Stimulated activated naive CD8-positive, alpha-beta T cell treated with anti-CD3 and anti-CD28 coated beads, Interleukin-15, Interleukin-2, amounts not matched to agents 100 ng/mL and 50 ng/mL, for 24 hours (primary cell): ENCODE results near the gene CCR9.
"Not testable (repeated sequence)": the region's sequence is repeated elsewhere in the genome, so short reads cannot be mapped to it uniquely, and the experiment has no call there.

Experiments used
- H3K27ac Mint-ChIP-seq: one replicate; pipeline ENCODE4 v1.8.0; 2021; ENCODE audit warnings: mild to moderate bottlenecking, mixed read lengths
- H3K27me3 Mint-ChIP-seq: one replicate; pipeline ENCODE4 v1.8.0; 2021; ENCODE audit warnings: mixed read lengths
- H3K36me3 Mint-ChIP-seq: one replicate; pipeline ENCODE4 v1.8.0; 2021; ENCODE audit warnings: low read depth, mixed read lengths
- H3K4me1 Mint-ChIP-seq: one replicate; pipeline ENCODE4 v1.8.0; 2021; ENCODE audit warnings: low read depth, mixed read lengths
- H3K4me3 Mint-ChIP-seq: one replicate; pipeline ENCODE4 v1.8.0; 2021; ENCODE audit warnings: mild to moderate bottlenecking, mixed read lengths
- H3K9me3 Mint-ChIP-seq: one replicate; pipeline ENCODE4 v1.8.0; 2021; ENCODE audit warnings: mixed read lengths

The CCR9 gene, protein sequence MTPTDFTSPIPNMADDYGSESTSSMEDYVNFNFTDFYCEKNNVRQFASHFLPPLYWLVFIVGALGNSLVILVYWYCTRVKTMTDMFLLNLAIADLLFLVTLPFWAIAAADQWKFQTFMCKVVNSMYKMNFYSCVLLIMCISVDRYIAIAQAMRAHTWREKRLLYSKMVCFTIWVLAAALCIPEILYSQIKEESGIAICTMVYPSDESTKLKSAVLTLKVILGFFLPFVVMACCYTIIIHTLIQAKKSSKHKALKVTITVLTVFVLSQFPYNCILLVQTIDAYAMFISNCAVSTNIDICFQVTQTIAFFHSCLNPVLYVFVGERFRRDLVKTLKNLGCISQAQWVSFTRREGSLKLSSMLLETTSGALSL

DNA sequence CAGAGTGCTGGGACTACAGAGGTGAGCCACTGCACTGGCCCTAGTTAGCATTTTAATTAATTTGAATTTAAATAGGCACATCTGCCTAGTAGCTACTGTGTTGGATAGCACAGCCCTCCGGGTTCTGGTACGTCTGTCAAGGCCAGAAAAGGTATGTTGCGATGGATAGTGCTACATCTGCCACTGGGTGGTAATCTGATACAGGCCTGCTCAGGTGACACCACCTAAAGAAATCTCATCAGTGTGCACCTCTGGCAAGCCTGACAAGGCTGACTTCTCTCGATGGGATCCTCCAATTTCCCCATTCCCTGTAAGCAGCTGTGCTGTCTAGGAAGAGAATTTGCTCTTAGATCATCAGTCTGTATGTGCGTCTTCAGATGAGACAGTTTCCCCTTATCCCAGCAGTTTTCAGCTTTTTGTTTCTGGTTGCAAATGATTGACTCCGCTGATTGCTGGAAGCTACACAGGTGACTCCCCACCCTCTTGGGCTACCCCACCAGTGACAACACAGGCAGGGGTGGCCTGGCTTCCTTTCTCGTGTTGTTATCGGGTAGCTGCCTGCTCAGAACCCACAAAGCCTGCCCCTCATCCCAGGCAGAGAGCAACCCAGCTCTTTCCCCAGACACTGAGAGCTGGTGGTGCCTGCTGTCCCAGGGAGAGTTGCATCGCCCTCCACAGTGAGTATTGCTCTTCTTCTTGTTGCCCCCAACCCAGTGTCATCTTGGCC lies at the start of gene CCR9:
TSS of gene CCR9 (plus strand) at position 565 of the 727 bp plus-strand sequence. CDS start 8,391 bp downstream, outside the sequence.
- Mint-ChIP-seq H3K27me3 (peaks cover 47% of the 10 kb centered on the region), H3K4me3 (no peak within 1 kb of the TSS), H3K9me3 (no peaks in the 10 kb centered on the region), H3K36me3 (no peaks in the 10 kb centered on the region), H3K27ac (no peak within 1 kb of the TSS), H3K4me1 (peaks cover 44% of the 10 kb centered on the region)

DNA sequence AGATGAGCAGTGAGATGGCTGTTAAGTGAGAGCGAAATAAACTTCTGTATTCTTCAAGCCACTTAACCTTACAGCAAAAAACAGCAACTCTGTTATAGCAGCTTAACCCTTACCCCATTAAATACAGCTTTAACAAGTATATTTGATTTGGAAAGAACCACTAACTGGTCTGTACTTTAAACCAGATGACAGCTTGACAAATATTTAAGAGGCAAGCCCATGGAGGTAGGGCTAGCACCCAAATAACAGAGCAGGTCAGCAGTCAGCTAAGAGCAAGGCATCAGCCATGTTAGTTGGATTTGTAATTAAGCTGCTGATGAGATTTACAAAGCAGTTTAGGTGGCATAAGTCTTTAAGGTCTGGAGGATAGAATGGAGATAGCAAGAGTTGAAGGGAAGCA lies 47.9 kb upstream of the CCR9 start:
- Mint-ChIP-seq H3K9me3 (no peaks in the 10 kb centered on the region), H3K36me3 (peaks cover 12% of the 10 kb centered on the region), H3K4me1 (peaks cover 14% of the 10 kb centered on the region), H3K4me3 (no peak overlapping the region), H3K27me3 (no peaks in the 10 kb centered on the region), H3K27ac (no peak overlapping the region)

DNA sequence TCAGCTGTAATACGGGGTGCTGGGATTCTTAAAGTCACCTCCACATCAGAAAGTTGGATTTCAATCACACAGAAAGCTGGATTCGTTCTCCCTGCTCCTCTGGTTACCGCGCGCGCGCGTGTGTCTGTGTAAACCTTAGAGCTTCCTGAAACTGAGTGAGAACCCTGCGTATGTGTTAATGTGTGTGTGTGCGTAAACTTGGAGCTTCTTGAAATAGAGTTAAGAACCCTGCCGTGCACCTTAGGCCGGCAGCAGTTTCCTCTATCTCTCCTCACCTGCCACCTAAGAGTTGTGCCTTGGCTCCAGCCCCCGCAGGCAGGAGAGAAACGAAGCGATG lies 45.0 kb upstream of the CCR9 start:
- peak overlapping the region; percentile 88 for H3K4me3 Mint-ChIP-seq
- H3K36me3 Mint-ChIP-seq = peaks cover 4% of the 10 kb centered on the region
- H3K27me3 Mint-ChIP-seq = peaks cover 4% of the 10 kb centered on the region
- no peaks in the 10 kb centered on the region for H3K9me3 Mint-ChIP-seq
- H3K27ac Mint-ChIP-seq = peak overlapping the region; percentile 74
- H3K4me1 Mint-ChIP-seq = peaks cover 14% of the 10 kb centered on the region

DNA sequence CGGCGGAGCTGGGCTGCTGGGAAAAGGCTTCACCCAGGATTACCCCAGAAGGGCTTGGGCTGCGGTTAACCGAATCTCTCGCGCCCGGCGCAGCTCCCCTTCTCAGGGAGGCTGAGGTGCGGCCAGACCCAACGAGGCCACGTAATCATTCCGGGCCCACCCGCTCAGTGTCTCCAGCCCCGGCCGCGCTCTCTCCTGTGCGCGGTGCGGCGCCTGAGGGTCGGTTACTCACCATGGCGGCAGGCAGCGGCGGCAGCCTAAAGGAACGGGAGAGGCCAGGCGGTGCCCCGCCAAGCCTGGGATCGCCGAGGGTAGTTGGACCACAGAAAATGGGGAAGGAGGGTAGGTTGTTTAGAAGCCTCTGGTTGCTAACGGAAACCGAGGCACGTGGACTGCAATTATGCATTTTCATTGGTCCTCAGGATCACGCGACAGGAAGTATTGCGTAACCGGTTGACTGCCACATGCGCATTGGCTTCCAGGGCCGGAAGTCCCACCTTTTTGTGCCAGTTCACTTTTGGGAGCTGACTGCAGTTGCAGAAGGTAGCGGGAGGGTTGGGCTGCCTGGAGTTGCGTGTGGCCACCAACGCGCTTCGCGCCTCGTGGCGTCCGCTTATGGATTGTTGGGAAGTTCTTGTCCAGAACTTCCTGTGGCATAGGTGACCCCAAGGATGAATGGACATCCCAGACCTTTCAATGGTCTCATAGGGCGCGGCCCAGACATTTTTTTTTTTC lies 44.4 kb upstream of the CCR9 start, which contains the start of gene LZTFL1:
TSS of gene LZTFL1 (minus strand) at position 363 of the 735 bp plus-strand sequence. CDS start at position 235, 128 bp downstream.
- H3K27ac Mint-ChIP-seq = peak within 1 kb of the TSS; percentile 74
- H3K4me1 Mint-ChIP-seq = peaks cover 14% of the 10 kb centered on the region
- no peaks in the 10 kb centered on the region for H3K9me3 Mint-ChIP-seq
- peaks cover under 1% of the 10 kb centered on the region for H3K36me3 Mint-ChIP-seq
- H3K27me3 Mint-ChIP-seq = peaks cover 4% of the 10 kb centered on the region
- H3K4me3 Mint-ChIP-seq = peak within 1 kb of the TSS; percentile 88

GRCh38 chr3:45842851-45843625 lies 43.3 kb upstream of the CCR9 start:
- no peaks in the 10 kb centered on the region for H3K9me3 Mint-ChIP-seq

GRCh38 chr3:45844616-45845015 lies 41.7 kb upstream of the CCR9 start:
- Mint-ChIP-seq H3K36me3 (no peaks in the 10 kb centered on the region), H3K27ac (no peak overlapping the region), H3K27me3 (peaks cover 14% of the 10 kb centered on the region)

More at GRCh38 chr3:45842851-45843625, 43.3 kb upstream of the CCR9 start:
- Mint-ChIP-seq H3K4me1 (peaks cover 14% of the 10 kb centered on the region), H3K27me3 (peaks cover 11% of the 10 kb centered on the region), H3K36me3 (no peaks in the 10 kb centered on the region), H3K4me3 (peak overlapping the region; percentile 88), H3K27ac (no peak overlapping the region)

GRCh38 chr3:45848392-45848791 lies 38.0 kb upstream of the CCR9 start:
- peaks cover 29% of the 10 kb centered on the region for H3K27me3 Mint-ChIP-seq
- H3K9me3 Mint-ChIP-seq = no peaks in the 10 kb centered on the region
- no peaks in the 10 kb centered on the region for H3K36me3 Mint-ChIP-seq

More at GRCh38 chr3:45844616-45845015, 41.7 kb upstream of the CCR9 start:
- no peaks in the 10 kb centered on the region for H3K9me3 Mint-ChIP-seq
- H3K4me3 Mint-ChIP-seq = no peak overlapping the region
- peaks cover 14% of the 10 kb centered on the region for H3K4me1 Mint-ChIP-seq

DNA sequence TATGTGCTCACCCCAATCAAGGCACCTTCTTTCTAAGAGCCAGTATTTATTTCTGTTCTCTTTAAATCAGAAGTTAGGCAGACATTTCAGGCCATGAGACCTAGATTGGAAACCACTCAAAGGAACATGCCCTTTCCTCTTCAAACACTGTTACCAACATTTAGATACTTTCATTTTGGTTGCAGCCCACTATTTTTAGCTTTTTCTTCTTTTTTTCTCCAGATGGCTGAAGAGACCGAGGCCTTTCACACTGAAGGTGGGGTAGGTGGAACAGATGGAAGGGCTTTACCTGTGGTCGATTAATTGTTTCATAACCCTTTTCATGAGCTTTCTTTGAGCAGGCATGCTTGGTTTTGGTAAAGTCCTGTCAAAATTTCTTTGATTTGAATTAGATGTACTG lies 33.5 kb upstream of the CCR9 start:
- H3K4me3 Mint-ChIP-seq = no peak overlapping the region
- peaks cover 44% of the 10 kb centered on the region for H3K27me3 Mint-ChIP-seq
- no peak overlapping the region for H3K27ac Mint-ChIP-seq

More at GRCh38 chr3:45848392-45848791, 38.0 kb upstream of the CCR9 start:
- Mint-ChIP-seq H3K4me3 (no peak overlapping the region), H3K4me1 (peaks cover 5% of the 10 kb centered on the region), H3K27ac (no peak overlapping the region)

GRCh38 chr3:45856323-45856722 lies 30.0 kb upstream of the CCR9 start:
- H3K4me3 Mint-ChIP-seq, H3K27ac Mint-ChIP-seq, H3K9me3 Mint-ChIP-seq, H3K36me3 Mint-ChIP-seq: not testable (repeated sequence)
- H3K27me3 Mint-ChIP-seq = peaks cover 48% of the 10 kb centered on the region
- peaks cover 23% of the 10 kb centered on the region for H3K4me1 Mint-ChIP-seq

More for the DNA sequence above, 33.5 kb upstream of the CCR9 start:
- Mint-ChIP-seq H3K36me3 (no peaks in the 10 kb centered on the region), H3K4me1 (peaks cover 12% of the 10 kb centered on the region), H3K9me3 (peaks cover 3% of the 10 kb centered on the region)

DNA sequence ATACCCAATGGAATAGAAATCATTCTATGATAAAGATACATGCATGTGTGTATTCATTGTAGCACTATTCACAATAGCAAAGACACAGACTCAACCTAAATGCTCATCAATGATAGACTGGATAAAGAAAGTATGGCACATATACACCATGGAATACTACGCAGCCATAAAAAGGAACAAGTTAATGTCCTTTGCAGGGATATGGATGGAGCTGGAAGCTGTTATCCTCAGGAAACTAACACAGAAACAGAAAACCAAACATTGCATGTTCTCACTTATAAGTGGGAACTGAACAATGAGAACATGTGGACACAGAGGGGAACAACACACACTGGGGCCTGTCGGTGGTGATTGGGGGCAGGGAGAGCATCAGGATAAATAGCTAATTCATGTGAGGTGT lies 29.3 kb upstream of the CCR9 start:
- not testable (repeated sequence) for H3K9me3 Mint-ChIP-seq, H3K4me3 Mint-ChIP-seq, H3K36me3 Mint-ChIP-seq, H3K27ac Mint-ChIP-seq
- H3K4me1 Mint-ChIP-seq = peaks cover 28% of the 10 kb centered on the region
- peaks cover 53% of the 10 kb centered on the region for H3K27me3 Mint-ChIP-seq

- H3K27me3 Mint-ChIP-seq = peaks cover 60% of the 10 kb centered on the region
- H3K4me1 Mint-ChIP-seq = peaks cover 23% of the 10 kb centered on the region
- H3K9me3 Mint-ChIP-seq = peaks cover 8% of the 10 kb centered on the region
- H3K4me3 Mint-ChIP-seq = no peak overlapping the region
- H3K27ac Mint-ChIP-seq = no peak overlapping the region
- H3K36me3 Mint-ChIP-seq = peaks cover 6% of the 10 kb centered on the region
Observed at GRCh38 chr3:45858809-45859543, 27.4 kb upstream of the CCR9 start.

GRCh38 chr3:45860481-45860880 lies 25.9 kb upstream of the CCR9 start:
- H3K4me1 Mint-ChIP-seq = peaks cover 32% of the 10 kb centered on the region
- H3K9me3 Mint-ChIP-seq = peaks cover 8% of the 10 kb centered on the region
- H3K4me3 Mint-ChIP-seq = no peak overlapping the region
- H3K36me3 Mint-ChIP-seq = peaks cover 6% of the 10 kb centered on the region
- peaks cover 63% of the 10 kb centered on the region for H3K27me3 Mint-ChIP-seq
- peak overlapping the region; percentile 60 for H3K27ac Mint-ChIP-seq

GRCh38 chr3:45861043-45861719 lies 25.2 kb upstream of the CCR9 start:
- peaks cover 34% of the 10 kb centered on the region for H3K4me1 Mint-ChIP-seq
- H3K4me3 Mint-ChIP-seq = no peak overlapping the region
- H3K9me3 Mint-ChIP-seq = peaks cover 8% of the 10 kb centered on the region
- H3K36me3 Mint-ChIP-seq = peaks cover 6% of the 10 kb centered on the region
- peak overlapping the region; percentile 60 for H3K27ac Mint-ChIP-seq
- peaks cover 65% of the 10 kb centered on the region for H3K27me3 Mint-ChIP-seq
